Bronchial epithelial cell (primary cell): ENCODE results near the gene ANGPTL2. TPM values are rescaled to one million over a fixed set of nuclear protein-coding genes. Genes with fewer than 3 reads are reported as not detected.

Experiments used
- DNase-seq: peaks from one replicate; pipeline ENCODE4 v3.0.0-alpha.2; 2010; ENCODE audit warnings: low read depth
- FAIRE-seq: peaks from 2 replicates; lab custom pipeline; 2011; peaks lifted over from hg19 to GRCh38; lab: Jason Lieb, UNC
- H3K27me3 ChIP-seq: 2 replicates; pipeline ENCODE4 v1.5.1; 2011; ENCODE audit warnings: low read length; ENCODE audit not compliant: control insufficient read depth, insufficient read depth
- H3K36me3 ChIP-seq: 2 replicates; pipeline ENCODE4 v1.5.1; 2011; ENCODE audit warnings: low read length; ENCODE audit not compliant: control insufficient read depth, insufficient read depth
- H3K4me3 ChIP-seq: 2 replicates; pipeline ENCODE4 v1.5.1; 2011; ENCODE audit warnings: mild to moderate bottlenecking, low read depth, low read length, control low read depth
- CTCF ChIP-seq: IDR thresholded peaks from 2 replicates; pipeline ENCODE4 v1.5.1; 2011; ENCODE audit warnings: mild to moderate bottlenecking, moderate library complexity, low read length, control low read depth, inconsistent platforms; ENCODE audit not compliant: insufficient read depth, severe bottlenecking
- total RNA-seq: library from RNA; depleted of rRNA; stranded (reverse); fragments of >200 nt; gene quantifications from 2 replicates; pipeline ENCODE4 v1.2.1, GENCODE V29; 2014

Gene ANGPTL2
- total RNA-seq, 1 donor from 2014 or later = 0.79 TPM

DNA sequence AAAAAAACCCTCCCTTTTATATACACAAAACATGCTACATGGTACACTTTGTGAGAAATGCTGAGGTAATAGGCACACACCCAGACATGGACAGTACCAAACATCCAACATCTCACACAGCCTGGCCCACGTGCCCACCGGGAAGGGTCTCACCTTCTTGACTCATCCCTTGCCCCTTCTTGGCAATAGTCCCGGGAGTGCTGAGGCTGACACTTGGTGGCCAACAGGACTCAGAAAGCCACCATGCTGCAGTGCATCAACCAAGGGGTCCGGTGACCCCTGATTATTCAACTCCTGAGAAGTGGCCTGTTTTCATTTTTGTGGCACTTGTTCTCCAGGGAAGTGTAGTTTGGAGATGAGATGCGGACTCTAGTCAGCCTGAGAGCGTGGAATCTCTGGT is 35.0 kb downstream of the ANGPTL2 start:
- no peak for FAIRE-seq
- DNase-seq = no peak
- Histone ChIP-seq H3K4me3 (no peak overlapping the region), H3K36me3 (no peaks in the 10 kb centered on the region), H3K27me3 (peaks cover 4% of the 10 kb centered on the region)
- TF ChIP-seq CTCF = no peak

DNA sequence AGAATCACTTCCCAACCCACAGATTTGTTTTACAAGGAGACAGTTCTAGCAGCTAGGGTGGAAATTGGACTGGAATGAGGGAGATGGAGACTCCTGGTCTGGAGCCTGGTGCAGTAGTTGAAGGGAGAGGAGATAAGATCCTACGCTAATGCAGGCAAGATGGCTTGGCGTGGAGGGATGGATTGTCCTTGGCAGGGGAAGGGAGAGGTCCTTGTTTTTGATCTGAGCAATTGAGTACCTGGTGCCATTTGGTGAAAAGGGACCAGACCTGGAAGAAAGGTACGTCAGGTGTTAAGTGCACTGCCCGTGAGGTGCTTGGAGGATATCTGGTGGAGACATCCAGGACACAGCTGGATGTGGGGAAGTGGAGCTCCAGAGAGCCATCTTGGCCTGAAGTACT is 35.7 kb downstream of the ANGPTL2 start:
- Histone ChIP-seq H3K36me3 (no peaks in the 10 kb centered on the region), H3K4me3 (no peak overlapping the region), H3K27me3 (peaks cover 6% of the 10 kb centered on the region)
- DNase-seq = no peak
- no peak for TF ChIP-seq CTCF
- no peak for FAIRE-seq

- no peak for DNase-seq
- FAIRE-seq = no peak
- TF ChIP-seq CTCF = no peak
These were observed 37.2 kb downstream of the ANGPTL2 start for GRCh38 chr9:127085186-127085585.

GRCh38 chr9:127084076-127085039 is 38.1 kb downstream of the ANGPTL2 start:
- Histone ChIP-seq H3K4me3 (no peak overlapping the region), H3K27me3 (peaks cover 6% of the 10 kb centered on the region), H3K36me3 (no peaks in the 10 kb centered on the region)
- FAIRE-seq (no peak), DNase-seq (no peak)
- no peak for TF ChIP-seq CTCF

More at GRCh38 chr9:127085186-127085585, 37.2 kb downstream of the ANGPTL2 start:
- H3K27me3 ChIP-seq = peaks cover 6% of the 10 kb centered on the region
- no peak overlapping the region for H3K4me3 ChIP-seq
- no peaks in the 10 kb centered on the region for H3K36me3 ChIP-seq

DNA sequence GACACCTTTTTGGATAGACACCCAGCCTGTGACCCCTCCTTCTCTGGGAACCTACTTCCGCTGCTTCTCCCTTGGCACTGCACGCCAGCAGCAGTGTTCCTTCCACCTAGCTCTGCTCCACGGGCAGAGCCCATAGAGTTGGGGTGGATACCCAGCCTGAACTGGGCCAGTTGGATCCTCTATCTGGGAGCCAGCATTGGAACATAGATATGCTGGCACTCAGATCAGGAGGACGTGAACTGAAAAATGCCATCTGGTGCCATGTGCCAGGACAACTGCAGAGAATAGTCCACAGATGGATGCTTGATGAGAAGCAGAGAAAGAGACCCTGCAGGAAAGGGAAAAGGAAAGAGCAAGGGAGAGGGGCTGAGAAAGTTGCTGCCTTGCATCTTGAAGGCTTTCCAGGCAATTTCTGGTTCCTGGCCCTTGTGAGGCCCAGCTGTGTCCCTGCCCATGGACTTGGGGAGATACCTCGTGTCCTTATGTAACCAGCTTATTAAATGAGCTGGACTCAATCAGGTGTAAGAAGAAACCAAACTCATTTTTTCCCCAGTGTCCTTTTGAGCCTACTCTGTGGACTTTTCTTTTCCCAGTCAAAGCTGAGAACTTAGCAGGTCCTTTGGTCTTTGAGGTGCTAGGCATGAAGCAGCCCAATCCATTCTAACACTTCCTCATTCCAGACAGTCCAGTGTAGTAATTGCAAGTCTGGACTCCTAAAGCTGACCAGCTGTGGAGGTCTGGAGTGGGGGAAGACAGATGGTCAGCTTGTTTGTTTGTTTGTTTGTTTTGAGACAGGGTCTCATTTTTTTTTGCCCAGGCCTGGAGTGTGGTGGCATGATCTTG is 39.1 kb downstream of the ANGPTL2 start:
- Histone ChIP-seq H3K27me3 (peaks cover 6% of the 10 kb centered on the region), H3K36me3 (no peaks in the 10 kb centered on the region), H3K4me3 (no peak overlapping the region)
- FAIRE-seq = peak; percentile 18
- TF ChIP-seq CTCF = no peak
- DNase-seq = no peak
